ENCODE results near the gene NAP1L5.

Gene NAP1L5

GRCh38 chr4:88660446-88661294, 37.0 kb downstream of the NAP1L5 start:
- DNase-seq (ENCODE audit: low spot score), result no peak

- no peak for DNase-seq (ENCODE audit: low spot score)
Measured at GRCh38 chr4:88659890-88660208, 37.8 kb downstream of the NAP1L5 start.

- peak; percentile 37 for DNase-seq (ENCODE audit: low spot score)
Measured at GRCh38 chr4:88659055-88659889, 38.4 kb downstream of the NAP1L5 start.

GRCh38 chr4:88655226-88655625, 42.4 kb downstream of the NAP1L5 start:
- DNase-seq (ENCODE audit: low spot score), result no peak

- DNase-seq (ENCODE audit: low spot score), result no peak
Measured at GRCh38 chr4:88653371-88653946, 44.2 kb downstream of the NAP1L5 start.

- DNase-seq (ENCODE audit: low spot score), result no peak
Measured at GRCh38 chr4:88649716-88650115, 47.9 kb downstream of the NAP1L5 start.

- no peak for DNase-seq (ENCODE audit: low spot score)
Measured at GRCh38 chr4:88646528-88647280, 50.9 kb downstream of the NAP1L5 start.

GRCh38 chr4:88645994-88646393, 51.6 kb downstream of the NAP1L5 start:
- DNase-seq (ENCODE audit: low spot score), result no peak

Small RNAs within 50 kb of the gene (small RNA-seq; reads per million reads assigned to genes)
- gene RF02115 (0 reads per million in 2 experiments), gene RNU6-33P (0.21 to 0.49 reads per million in 2 experiments)
